HG02798 (cell line): Measurements from ENCODE around the gene DCUN1D3.
A peak's percentile ranks its signal among the peaks of the same experiment; 100 is the strongest.
"Not testable (repeated sequence)": the region's sequence is repeated elsewhere in the genome, so short reads cannot be mapped to it uniquely, and the experiment has no call there.

Experiments
- ATAC-seq: cut with Tn5 transposase; IDR thresholded peaks from one replicate; pipeline ENCODE4 v1.9.1; 2021; ENCODE audit warnings: mild to moderate bottlenecking; ENCODE audit not compliant: unreplicated experiment, poor library complexity

Gene DCUN1D3

DNA sequence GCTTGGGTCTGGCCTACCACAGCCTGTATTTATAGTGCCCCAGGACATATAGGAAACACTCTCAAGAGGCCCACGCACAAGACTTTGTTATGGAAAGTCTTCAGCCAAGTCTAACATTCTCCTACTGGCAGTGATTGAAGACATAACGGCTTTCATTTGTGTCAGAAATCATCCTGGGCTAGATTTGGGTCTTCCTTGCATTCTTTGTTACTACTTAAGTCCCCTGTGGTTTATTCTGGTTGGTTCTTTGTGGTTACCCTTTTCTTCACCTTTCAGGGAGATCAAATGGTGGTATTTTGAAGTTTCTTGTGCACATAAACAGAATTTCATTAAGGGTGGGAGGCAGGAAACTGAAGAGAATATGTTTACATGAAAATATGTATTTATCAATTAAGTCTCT lies 56.1 kb downstream of the DCUN1D3 start:
- ATAC-seq = no peak

- no peak for ATAC-seq
These were observed 60.7 kb downstream of the DCUN1D3 start for GRCh38 chr16:20839504-20839903.

GRCh38 chr16:20838240-20838639 lies 61.9 kb downstream of the DCUN1D3 start:
- no peak for ATAC-seq

DNA sequence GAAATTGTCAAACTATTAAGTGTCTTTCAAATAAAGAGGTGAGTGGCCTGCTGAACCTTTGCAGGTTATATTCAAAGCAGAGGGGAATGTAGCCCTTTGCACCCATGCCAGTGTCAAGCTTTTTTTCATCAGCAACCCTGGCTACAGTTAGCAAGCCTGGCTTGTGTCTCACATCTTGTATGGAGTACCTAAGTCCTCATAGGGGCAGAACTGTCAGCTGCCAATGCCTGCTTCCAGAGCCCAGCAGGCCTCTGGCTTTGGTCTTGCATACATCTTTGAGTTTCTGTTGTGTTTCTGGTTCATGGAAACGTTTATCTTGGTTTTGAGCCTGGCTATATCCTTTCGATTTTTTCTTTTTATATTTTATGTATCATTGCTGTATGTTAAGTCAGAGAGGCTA lies 67.1 kb downstream of the DCUN1D3 start:
- no peak for ATAC-seq

DNA sequence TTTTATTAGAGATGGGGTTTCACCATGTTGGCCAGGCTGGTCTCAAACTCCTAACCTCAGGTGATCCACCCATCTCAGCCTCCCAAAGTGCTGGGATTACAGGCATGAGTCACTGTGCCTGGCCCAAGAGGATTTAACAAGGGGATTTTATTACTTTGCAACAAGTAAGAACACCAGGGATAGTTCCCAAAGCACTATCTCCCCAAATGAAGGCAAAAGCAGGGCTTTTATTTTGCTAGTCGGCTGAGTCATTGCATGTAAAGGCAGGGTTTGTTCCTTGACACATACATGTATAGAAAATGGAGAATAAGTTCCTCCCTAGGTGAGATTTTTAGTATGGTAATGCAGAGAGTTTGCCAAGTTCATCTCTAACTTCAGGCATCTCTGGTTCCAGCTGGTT lies 69.8 kb downstream of the DCUN1D3 start:
- ATAC-seq = no peak

- ATAC-seq = no peak
These were observed 70.6 kb downstream of the DCUN1D3 start for GRCh38 chr16:20829536-20829935.

DNA sequence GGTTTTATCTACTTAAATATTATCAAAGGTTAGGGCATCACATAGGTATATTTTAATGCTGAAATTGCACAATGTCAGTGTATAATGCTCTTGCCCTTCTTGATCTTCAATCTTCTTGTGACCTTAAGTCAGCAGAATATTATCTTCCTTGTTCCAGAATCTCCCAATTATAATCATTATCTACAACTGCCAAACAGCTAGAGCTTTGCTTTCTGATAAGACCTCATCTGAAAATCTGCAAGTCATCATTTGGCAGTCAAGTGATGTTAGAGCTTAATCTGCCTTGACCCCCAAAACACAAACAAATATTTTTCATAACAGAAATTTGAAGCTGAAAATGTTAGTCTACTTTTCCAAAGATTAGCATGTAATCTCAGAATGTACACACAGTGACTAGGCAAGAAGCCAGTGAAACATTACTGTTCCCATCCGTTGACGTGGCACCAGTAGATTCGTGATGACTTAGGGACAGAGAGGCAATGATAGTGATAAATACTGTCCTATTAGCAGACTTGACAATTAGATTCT lies 74.1 kb downstream of the DCUN1D3 start:
- no peak for ATAC-seq

DNA sequence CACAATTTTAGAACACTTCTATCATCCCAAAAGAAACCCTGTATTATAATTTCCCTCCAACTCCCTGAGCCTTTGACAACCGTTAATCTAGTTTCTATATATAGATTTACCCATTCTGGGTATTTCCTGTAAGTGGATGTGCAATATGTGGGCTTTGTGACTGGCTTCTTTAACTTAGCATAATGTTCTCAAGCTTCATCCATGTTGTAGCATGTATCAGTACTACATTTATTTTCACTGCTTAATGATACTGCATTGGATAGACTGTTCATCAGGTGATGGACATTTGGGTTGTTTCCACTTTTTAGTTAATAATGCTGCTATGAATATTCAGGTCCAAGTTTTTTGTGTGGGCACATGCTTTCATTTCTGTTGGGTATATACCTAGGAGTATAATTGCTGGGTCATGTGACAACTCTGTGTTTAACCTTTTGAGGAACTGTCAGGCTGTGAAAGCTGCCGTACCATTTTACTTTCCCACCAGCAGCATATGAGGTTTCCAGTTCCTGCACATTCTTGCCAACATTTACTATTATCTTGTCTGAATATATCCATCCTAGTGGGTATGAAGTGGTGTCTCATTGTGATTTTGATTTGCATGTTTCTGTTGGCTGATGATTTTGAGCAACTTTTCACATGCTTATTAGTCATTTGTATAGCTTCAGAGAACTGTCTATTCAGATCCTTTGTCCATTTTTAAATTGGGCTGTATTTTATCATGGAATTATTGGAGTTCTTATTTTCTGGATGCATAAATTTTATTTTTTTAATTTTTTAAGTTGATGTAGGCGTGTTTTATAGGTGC lies 77.4 kb downstream of the DCUN1D3 start:
- ATAC-seq = no peak

DNA sequence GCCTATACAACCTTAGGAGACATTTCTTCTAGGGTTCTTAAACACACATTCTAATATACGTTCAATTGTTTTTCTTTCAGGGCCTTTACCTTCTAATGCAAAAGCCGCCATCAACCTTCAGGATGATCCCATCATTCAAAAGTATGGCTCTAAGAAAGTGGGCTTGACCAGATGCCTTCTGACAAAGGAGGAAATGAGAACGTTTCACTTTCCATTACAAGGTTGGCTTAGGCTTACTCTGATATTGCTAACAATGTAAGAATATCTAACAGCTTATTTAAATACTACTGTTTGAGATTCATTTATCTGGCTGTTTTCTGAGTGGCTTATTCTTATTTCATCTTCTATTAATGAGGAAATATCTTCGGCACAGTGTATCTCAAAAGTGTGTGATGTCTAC lies 78.5 kb downstream of the DCUN1D3 start:
- no peak for ATAC-seq

- ATAC-seq = no peak
These were observed 81.1 kb downstream of the DCUN1D3 start for GRCh38 chr16:20818929-20819585.

- no peak for ATAC-seq
These were observed 85.4 kb downstream of the DCUN1D3 start for GRCh38 chr16:20814784-20815183.

DNA sequence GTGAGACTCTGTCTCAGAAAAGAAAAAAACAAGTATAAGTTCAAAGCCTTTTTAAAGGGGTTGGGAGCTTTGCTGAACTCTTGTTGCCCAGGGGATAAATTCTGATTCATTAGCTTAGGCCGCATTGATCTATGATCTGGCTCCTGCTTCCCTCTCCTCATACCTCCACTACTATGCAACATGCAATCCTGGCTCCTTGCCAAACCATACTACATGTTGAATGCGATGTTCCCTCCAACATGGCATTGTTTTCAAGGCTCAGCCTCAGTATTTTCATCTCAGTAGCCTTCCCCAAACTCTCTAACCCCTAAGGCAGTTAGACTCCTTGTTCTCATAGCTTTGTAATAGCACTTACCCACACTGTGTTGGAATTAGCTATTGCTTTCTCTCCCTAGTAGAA lies 87.6 kb downstream of the DCUN1D3 start:
- no peak for ATAC-seq

- no peak for ATAC-seq
These were observed 88.2 kb downstream of the DCUN1D3 start for GRCh38 chr16:20811889-20812439.

GRCh38 chr16:20807862-20808261 lies 92.3 kb downstream of the DCUN1D3 start:
- ATAC-seq = no peak

DNA sequence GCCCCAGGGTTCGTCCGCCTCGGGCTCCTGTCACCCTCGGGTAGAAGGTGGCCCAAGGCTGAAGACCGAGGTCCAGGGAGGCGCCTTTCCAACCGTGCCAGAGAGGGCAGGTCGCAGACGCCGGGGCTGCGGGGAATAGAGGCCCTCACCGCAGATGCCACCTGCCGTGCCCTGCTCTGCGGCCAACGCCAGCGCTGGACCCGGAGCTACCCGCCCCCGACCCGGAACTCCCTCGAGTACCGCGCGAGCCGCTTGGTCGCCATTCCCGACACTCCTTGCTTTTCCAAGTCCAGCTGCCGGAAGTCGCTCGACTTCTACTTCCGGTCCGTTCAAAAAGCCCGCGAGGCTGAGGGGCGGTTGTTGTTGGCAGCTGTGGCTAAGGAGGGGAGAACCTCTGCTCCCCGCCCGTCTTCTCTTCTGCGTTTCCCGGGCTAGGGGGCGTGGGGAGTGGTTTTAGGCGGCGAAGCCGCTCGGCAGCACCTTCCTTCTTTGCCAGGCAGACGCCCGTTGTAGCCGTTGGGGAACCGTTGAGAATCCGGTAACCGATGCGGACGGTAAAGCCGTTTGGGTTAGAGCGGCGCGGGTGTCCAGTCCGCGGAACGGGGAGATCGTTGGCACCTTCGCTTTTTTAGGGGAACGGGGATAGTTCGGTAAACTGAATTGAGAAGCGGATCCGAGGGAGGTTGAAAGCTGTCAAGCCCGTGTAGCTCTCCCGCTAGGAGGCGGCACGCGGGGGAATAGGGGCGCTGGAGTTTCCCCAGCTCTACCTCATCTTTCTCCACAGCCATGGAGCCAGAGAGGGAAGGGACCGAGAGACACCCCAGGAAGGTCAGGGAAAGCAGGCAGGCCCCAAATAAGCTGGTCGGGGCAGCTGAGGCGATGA lies 93.7 kb downstream of the DCUN1D3 start, which contains the start of the genes ERI2 and REXO5:
Gene ERI2 (minus strand): TSS at position 305 of the 883 bp plus-strand sequence. CDS start 42 bp downstream, at position 263.
Gene REXO5 (plus strand): TSS at position 360 of the 883 bp plus-strand sequence. CDS start 427 bp downstream, at position 787.
- ATAC-seq = peak; percentile 87

DNA sequence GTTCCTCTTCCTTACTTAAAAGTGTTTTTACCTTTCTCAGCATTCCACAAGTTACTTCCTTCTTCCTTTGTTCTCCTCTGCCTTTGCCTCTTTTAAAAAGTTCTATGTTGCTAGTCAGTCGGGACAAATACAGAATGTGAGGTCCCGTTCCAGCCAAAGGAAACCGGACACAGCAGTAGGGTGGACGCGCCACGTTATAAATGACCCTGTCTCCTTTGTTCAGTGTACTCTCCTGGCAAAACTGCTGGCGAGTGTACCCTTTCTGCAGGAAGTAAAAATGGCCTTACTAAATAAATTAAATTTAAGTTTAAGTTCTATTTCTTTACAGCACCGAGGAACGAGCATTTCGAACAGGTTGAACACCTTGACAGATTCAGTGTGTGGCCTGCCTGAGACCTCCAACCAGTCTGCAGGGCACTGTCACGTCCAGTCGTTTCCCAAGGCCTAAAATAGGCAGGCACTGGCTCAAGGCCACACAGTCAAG lies 94.4 kb downstream of the DCUN1D3 start:
- ATAC-seq = not testable (repeated sequence)
